WTC11 (cell line): ENCODE results near the gene SEMG2.

Experiments
- AFF4 ChIP-seq: sonication (generic); formaldehyde crosslinking; IDR thresholded peaks from 2 replicates; pipeline ENCODE4 v1.8.1; 2023; ENCODE audit warnings: mild to moderate bottlenecking, missing genetic modification reagents, borderline replicate concordance
- ARID4B ChIP-seq: sonication (generic); formaldehyde crosslinking; IDR thresholded peaks from 2 replicates; pipeline ENCODE4 v1.8.0; 2023; ENCODE audit warnings: missing genetic modification reagents, mild to moderate bottlenecking, borderline replicate concordance
- CTCF ChIP-seq: fragments of 200-600 bp; IDR thresholded peaks from 2 replicates; pipeline ENCODE4 v1.8.0; 2022; ENCODE audit warnings: antibody characterized with exemption
- E2F5 ChIP-seq: sonication (generic); formaldehyde crosslinking; IDR thresholded peaks from 2 replicates; pipeline ENCODE4 v1.8.1; 2022; ENCODE audit warnings: mild to moderate bottlenecking, moderate library complexity, missing genetic modification reagents
- FOXJ3 ChIP-seq: sonication (generic); formaldehyde crosslinking; IDR thresholded peaks from 2 replicates; pipeline ENCODE4 v1.9.0; 2021; ENCODE audit warnings: missing genetic modification reagents, mild to moderate bottlenecking, borderline replicate concordance
- JUN ChIP-seq: sonication (generic); formaldehyde crosslinking; IDR thresholded peaks from 2 replicates; pipeline ENCODE4 v1.8.0; 2023; ENCODE audit warnings: mild to moderate bottlenecking, missing genetic modification reagents
- NR2C2 ChIP-seq: sonication (generic); formaldehyde crosslinking; IDR thresholded peaks from 2 replicates; pipeline ENCODE4 v1.8.0; 2022; ENCODE audit warnings: mild to moderate bottlenecking, missing genetic modification reagents
- TEAD4 ChIP-seq: sonication (generic); formaldehyde crosslinking; IDR thresholded peaks from 2 replicates; pipeline ENCODE4 v1.8.0; 2022; ENCODE audit warnings: mild to moderate bottlenecking, missing genetic modification reagents
- TP53 ChIP-seq: sonication (generic); formaldehyde crosslinking; IDR thresholded peaks from 2 replicates; pipeline ENCODE4 v1.8.1; 2023; ENCODE audit warnings: mild to moderate bottlenecking, missing genetic modification reagents
- ZBTB43 ChIP-seq: sonication (generic); formaldehyde crosslinking; IDR thresholded peaks from 2 replicates; pipeline ENCODE4 v1.8.1; 2023; ENCODE audit warnings: mild to moderate bottlenecking, missing genetic modification reagents
- ZNF138 ChIP-seq: sonication (generic); formaldehyde crosslinking; conservative IDR thresholded peaks from 2 replicates; pipeline ENCODE4 v1.8.1; 2022; ENCODE audit warnings: mild to moderate bottlenecking, moderate library complexity, missing genetic modification reagents
- ZNF423 ChIP-seq: fragments of 250-450 bp; sonication (Bioruptor Pico); IDR thresholded peaks from 2 replicates; pipeline ENCODE4 v2.1.2; 2022; ENCODE audit warnings: mild to moderate bottlenecking, moderate library complexity

DNA sequence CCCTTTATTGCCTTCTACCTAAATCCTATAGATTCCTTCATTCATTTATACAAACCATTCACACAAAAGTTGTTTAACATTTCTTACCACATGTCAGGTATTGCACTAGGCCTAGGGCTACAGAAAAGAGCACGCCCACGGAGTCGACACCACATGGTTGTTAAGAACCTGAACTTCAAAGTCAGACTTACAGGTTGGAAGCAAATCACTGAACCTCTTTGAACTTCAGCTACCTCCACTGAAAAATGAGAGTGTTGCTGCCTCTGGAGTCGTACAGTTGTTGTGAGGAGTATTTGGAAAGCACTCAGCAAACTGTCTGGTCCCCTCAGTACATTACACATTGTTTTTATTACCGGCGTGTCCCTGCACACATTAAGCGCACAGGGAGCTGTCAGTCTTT, 36.5 kb downstream of the SEMG2 start:
- TF ChIP-seq ARID4B (no peak), CTCF (no peak), FOXJ3 (CRISPR knock-in tag) (no peak), E2F5 (no peak), NR2C2 (no peak), JUN (CRISPR knock-in tag) (no peak), AFF4 (CRISPR knock-in tag) (no peak), TEAD4 (CRISPR knock-in tag) (no peak), TP53 (no peak), ZNF138 (no peak), ZNF423 (CRISPR knock-in tag) (no peak), ZBTB43 (CRISPR knock-in tag) (no peak)
